MM.1S (cell line): ENCODE data around the gene ADCY5.

Experiments used
- CTCF ChIP-seq: fragments of 300-600 bp; sonication (generic); IDR thresholded peaks from 2 replicates; pipeline ENCODE4 v1.5.1; 2016; ENCODE audit warnings: antibody characterized with exemption, low read length, mixed read lengths
- EZH2phosphoT487 ChIP-seq: fragments of 300-600 bp; sonication (generic); IDR thresholded peaks from 2 replicates; pipeline ENCODE4 v1.6.1; 2018; ENCODE audit warnings: antibody characterized with exemption, low read length

GRCh38 chr3:123486460-123486859 is 37.6 kb upstream of the ADCY5 start:
- TF ChIP-seq CTCF (no peak), EZH2phosphoT487 (no peak)
